ENCODE measurements around the gene NAP1L4. TPM values are rescaled to one million over a fixed set of nuclear protein-coding genes. Genes with fewer than 3 reads are reported as not detected.

NAP1L4 gene
- total RNA-seq, 1 experiment from 2014 or later = 140 TPM

DNA sequence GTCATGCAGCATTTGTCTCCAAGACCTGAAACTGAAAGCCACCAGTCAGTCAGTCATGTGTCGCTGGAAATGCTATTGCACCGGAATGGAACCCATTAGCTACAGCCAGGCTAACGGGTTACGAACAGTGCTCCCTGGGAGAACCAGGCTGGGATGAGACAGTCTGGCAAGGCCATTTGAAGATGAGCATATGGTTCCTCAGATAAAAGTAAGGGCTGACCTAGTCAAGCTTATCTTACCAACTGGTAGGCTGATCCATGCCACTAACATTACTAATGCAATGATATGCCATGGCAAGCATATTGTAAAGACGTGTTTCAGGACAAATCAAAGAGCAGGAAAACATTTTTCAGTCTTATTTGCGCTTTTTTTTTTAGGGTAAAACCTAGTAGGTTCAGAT, 28.4 kb downstream of the NAP1L4 start:
- CTCF ChIA-PET = no interaction called here

DNA sequence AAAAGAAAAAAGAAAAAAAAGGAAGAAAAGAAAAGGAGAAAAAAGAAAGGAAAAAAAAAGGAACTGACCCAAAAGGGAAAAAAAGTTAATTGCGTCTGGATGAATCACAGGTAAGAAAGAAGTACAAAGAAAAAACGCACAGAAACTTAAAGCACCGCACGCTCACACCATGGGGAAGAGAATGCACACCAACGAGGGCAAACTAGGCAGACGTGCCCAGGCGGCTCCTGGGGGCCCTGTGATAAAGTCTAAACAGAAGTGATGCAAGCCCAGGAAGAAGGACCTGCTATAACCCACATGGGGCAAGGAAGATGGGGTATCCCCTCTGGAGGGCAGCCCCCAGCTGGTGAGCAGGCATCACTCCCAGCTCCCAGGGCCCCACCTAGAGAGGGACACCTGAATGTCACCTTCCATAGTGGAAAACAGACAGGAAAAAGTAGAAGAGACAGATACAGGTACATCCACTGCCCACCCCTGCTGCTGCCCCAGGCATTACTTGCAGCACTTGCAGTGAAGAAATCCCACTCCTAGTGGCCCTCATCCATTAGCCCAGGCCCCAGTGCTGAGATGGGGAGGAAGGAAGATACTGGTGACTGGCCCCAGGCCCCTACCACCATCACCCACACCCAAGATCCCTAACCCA, 28.9 kb downstream of the NAP1L4 start:
- peaks cover 7% of the 10 kb centered on the region for H3K4me1 Mint-ChIP-seq (ENCODE audit: low read depth, unreplicated experiment)
- DNase-seq = no peak
- no TSS peak for BruUV-seq (replicated peaks)
- no peak overlapping the region for H3K27ac Mint-ChIP-seq (ENCODE audit: unreplicated experiment)
- H3K4me3 Mint-ChIP-seq (ENCODE audit: low read depth, unreplicated experiment) = no peak overlapping the region
- intact Hi-C loops (cut with micrococcal nuclease; ENCODE audit: unreplicated experiment) = no loop called here
- H3K36me3 Mint-ChIP-seq (ENCODE audit: insufficient read depth, unreplicated experiment) = peaks cover 82% of the 10 kb centered on the region
- no peaks in the 10 kb centered on the region for H3K9me3 Mint-ChIP-seq (ENCODE audit: low read depth, unreplicated experiment)
- no peaks in the 10 kb centered on the region for H3K27me3 Mint-ChIP-seq (ENCODE audit: unreplicated experiment)
- TF ChIP-seq, protein P1, sequence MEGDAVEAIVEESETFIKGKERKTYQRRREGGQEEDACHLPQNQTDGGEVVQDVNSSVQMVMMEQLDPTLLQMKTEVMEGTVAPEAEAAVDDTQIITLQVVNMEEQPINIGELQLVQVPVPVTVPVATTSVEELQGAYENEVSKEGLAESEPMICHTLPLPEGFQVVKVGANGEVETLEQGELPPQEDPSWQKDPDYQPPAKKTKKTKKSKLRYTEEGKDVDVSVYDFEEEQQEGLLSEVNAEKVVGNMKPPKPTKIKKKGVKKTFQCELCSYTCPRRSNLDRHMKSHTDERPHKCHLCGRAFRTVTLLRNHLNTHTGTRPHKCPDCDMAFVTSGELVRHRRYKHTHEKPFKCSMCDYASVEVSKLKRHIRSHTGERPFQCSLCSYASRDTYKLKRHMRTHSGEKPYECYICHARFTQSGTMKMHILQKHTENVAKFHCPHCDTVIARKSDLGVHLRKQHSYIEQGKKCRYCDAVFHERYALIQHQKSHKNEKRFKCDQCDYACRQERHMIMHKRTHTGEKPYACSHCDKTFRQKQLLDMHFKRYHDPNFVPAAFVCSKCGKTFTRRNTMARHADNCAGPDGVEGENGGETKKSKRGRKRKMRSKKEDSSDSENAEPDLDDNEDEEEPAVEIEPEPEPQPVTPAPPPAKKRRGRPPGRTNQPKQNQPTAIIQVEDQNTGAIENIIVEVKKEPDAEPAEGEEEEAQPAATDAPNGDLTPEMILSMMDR (IDR thresholded peaks at IDR 0.05; ENCODE audit: unreplicated experiment) = no peak
- CTCF ChIA-PET = interaction anchor here (0.6 kb wide), 1 partner anchor 247 kb away, joined by 4 read pairs; no protein-coding TSS in a partner anchor

More for the DNA sequence above, 28.4 kb downstream of the NAP1L4 start:
- TF ChIP-seq, protein P1 (IDR thresholded peaks at IDR 0.05; ENCODE audit: unreplicated experiment) = no peak
- Mint-ChIP-seq H3K27me3 (ENCODE audit: unreplicated experiment) (no peaks in the 10 kb centered on the region), H3K4me3 (ENCODE audit: low read depth, unreplicated experiment) (no peak overlapping the region), H3K4me1 (ENCODE audit: low read depth, unreplicated experiment) (peaks cover 7% of the 10 kb centered on the region), H3K9me3 (ENCODE audit: low read depth, unreplicated experiment) (no peaks in the 10 kb centered on the region), H3K36me3 (ENCODE audit: insufficient read depth, unreplicated experiment) (peaks cover 81% of the 10 kb centered on the region), H3K27ac (ENCODE audit: unreplicated experiment) (no peak overlapping the region)
- no peak for DNase-seq
- BruUV-seq (replicated peaks) = no TSS peak
- intact Hi-C loops (cut with micrococcal nuclease; ENCODE audit: unreplicated experiment) = no loop called here

DNA sequence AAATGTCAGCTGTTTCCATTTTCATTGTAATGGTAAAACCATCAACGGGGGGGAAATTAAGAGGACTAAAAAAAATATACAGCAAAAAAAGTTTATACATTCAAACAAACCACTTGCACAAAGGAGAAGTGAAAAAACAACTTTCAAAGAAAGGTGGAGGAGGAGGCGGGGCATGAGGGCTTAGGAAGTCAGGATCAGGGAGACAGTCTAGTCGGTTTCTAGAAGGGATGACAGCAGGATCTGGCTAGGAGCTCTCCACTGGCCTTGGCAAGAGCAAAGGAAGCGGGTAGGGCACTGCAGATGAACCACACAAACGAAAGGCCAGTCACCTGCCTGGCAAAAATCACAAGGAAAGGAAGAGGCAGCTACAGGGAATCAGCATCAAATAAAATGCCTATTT, 31.0 kb downstream of the NAP1L4 start:
- intact Hi-C loops (cut with micrococcal nuclease; ENCODE audit: unreplicated experiment) = no loop called here
- DNase-seq = no peak
- CTCF ChIA-PET = no interaction called here

DNA sequence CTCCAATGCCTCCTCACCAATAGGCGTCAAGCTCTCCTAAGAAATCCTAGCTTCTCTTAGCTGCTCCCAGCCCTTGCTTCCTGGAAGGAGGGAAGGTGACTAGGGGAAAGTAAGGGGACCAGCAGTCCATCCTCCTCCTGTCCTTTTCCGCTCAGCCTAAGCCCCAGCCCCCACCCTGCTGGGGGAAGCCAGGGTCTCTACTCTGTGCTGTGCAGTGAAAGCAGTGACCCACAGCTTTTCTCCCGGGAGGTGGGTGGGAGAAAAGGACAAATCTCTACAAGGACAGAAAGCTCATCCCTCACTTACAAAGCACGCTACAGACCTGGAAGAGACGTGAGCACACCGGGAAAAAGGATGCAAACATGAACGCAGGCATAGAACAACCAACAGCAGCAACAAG, 32.0 kb downstream of the NAP1L4 start:
- intact Hi-C loops (cut with micrococcal nuclease; ENCODE audit: unreplicated experiment) = no loop called here
- H3K36me3 Mint-ChIP-seq (ENCODE audit: insufficient read depth, unreplicated experiment) = peaks cover 82% of the 10 kb centered on the region

More for the DNA sequence above, 31.0 kb downstream of the NAP1L4 start:
- Mint-ChIP-seq H3K4me3 (ENCODE audit: low read depth, unreplicated experiment) (no peak overlapping the region), H3K27me3 (ENCODE audit: unreplicated experiment) (no peaks in the 10 kb centered on the region), H3K4me1 (ENCODE audit: low read depth, unreplicated experiment) (peaks cover under 1% of the 10 kb centered on the region), H3K9me3 (ENCODE audit: low read depth, unreplicated experiment) (no peaks in the 10 kb centered on the region), H3K36me3 (ENCODE audit: insufficient read depth, unreplicated experiment) (peaks cover 80% of the 10 kb centered on the region), H3K27ac (ENCODE audit: unreplicated experiment) (no peak overlapping the region)
- no TSS peak for BruUV-seq (replicated peaks)
- TF ChIP-seq, protein P1 (IDR thresholded peaks at IDR 0.05; ENCODE audit: unreplicated experiment) = no peak

More for the DNA sequence above, 32.0 kb downstream of the NAP1L4 start:
- no peaks in the 10 kb centered on the region for H3K4me1 Mint-ChIP-seq (ENCODE audit: low read depth, unreplicated experiment)
- BruUV-seq (replicated peaks) = no TSS peak
- H3K9me3 Mint-ChIP-seq (ENCODE audit: low read depth, unreplicated experiment) = no peaks in the 10 kb centered on the region
- CTCF ChIA-PET = no interaction called here
- no peak overlapping the region for H3K27ac Mint-ChIP-seq (ENCODE audit: unreplicated experiment)
- DNase-seq = no peak
- no peaks in the 10 kb centered on the region for H3K27me3 Mint-ChIP-seq (ENCODE audit: unreplicated experiment)
- TF ChIP-seq, protein P1 (IDR thresholded peaks at IDR 0.05; ENCODE audit: unreplicated experiment) = no peak
- no peak overlapping the region for H3K4me3 Mint-ChIP-seq (ENCODE audit: low read depth, unreplicated experiment)

All from Calu3 (cell line).